Measurements from ENCODE around the gene COPZ1.

COPZ1 gene

GRCh38 chr12:54398995-54399793 is 74.3 kb downstream of the COPZ1 start:
- DNase-seq: no peak

DNA sequence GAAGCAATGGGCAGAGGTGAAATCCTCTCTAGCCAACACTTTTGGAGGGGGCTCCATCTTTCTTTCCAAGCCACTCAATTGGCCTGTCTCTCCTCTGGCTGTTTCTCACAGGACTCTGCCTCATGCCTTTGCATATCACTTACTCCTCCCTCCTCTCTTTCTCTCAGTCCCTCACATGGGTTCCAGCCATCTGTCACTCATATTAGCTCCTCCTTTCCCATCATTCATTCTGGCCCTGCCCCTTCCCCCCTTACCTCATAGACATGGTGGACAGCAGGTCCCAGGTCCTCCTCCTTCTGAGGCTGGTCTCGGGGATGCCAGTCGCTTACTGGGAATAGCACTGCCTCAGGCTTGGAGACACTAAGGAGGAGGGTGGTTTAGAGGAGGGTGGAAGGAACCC is 76.2 kb downstream of the COPZ1 start:
- no peak for DNase-seq
